ENCODE measurements around the gene FAM222A.
A peak's percentile ranks its signal among the peaks of the same experiment; 100 is the strongest.
"Not testable (repeated sequence)": the region's sequence is repeated elsewhere in the genome, so short reads cannot be mapped to it uniquely, and the experiment has no call there.

The FAM222A gene

GRCh38 chr12:109693653-109694600 is 19.7 kb upstream of the FAM222A start:
- no peak for DNase-seq

GRCh38 chr12:109694629-109695028 is 19.0 kb upstream of the FAM222A start:
- DNase-seq = not testable (repeated sequence)

GRCh38 chr12:109695416-109695815 is 18.2 kb upstream of the FAM222A start:
- DNase-seq = no peak

- DNase-seq = no peak
Observed at GRCh38 chr12:109695961-109696461, 17.6 kb upstream of the FAM222A start.

GRCh38 chr12:109696485-109697269 is 16.9 kb upstream of the FAM222A start:
- peak; percentile 25 for DNase-seq

- DNase-seq = no peak
Observed at GRCh38 chr12:109697270-109697553, 16.4 kb upstream of the FAM222A start.

- no peak for DNase-seq
Observed at GRCh38 chr12:109697877-109698468, 15.7 kb upstream of the FAM222A start.

- DNase-seq = no peak
Observed at GRCh38 chr12:109698820-109699219, 14.8 kb upstream of the FAM222A start.

GRCh38 chr12:109701064-109701463 is 12.6 kb upstream of the FAM222A start:
- DNase-seq = no peak

- DNase-seq = peak; percentile 10
Observed at GRCh38 chr12:109702111-109702841, 11.3 kb upstream of the FAM222A start.

GRCh38 chr12:109703684-109704083 is 9.9 kb upstream of the FAM222A start:
- no peak for DNase-seq

- no peak for DNase-seq
Observed at GRCh38 chr12:109704371-109705098, 9.1 kb upstream of the FAM222A start.

- no peak for DNase-seq
Observed at GRCh38 chr12:109705291-109705690, 8.3 kb upstream of the FAM222A start.

- no peak for DNase-seq
Observed at GRCh38 chr12:109706398-109706746, 7.3 kb upstream of the FAM222A start.

- DNase-seq = no peak
Observed at GRCh38 chr12:109706747-109707469, 6.7 kb upstream of the FAM222A start.

GRCh38 chr12:109707470-109707821 is 6.2 kb upstream of the FAM222A start:
- DNase-seq = no peak

- DNase-seq = no peak
Observed at GRCh38 chr12:109708939-109709338, 4.7 kb upstream of the FAM222A start.

GRCh38 chr12:109709401-109709991 is 4.1 kb upstream of the FAM222A start:
- DNase-seq = no peak

GRCh38 chr12:109710205-109710746 is 3.3 kb upstream of the FAM222A start:
- peak; percentile 18 for DNase-seq
